Thyroid gland (tissue), 4 donors: ENCODE results near the gene PNKD. TPM values are rescaled to one million over a fixed set of nuclear protein-coding genes. Genes with fewer than 3 reads are reported as not detected.

Experiments used
- DNase-seq, 2 donors: peaks; one replicate each; pipeline ENCODE4 v3.0.0-alpha.2; 2019
- H3K27ac ChIP-seq, 3 donors: fragments of 200-600 bp; sonication (generic); 1 replicate in 2 of 3; 2 replicates in 1 of 3; pipeline ENCODE4 v1.5.1; 2016 to 2019; ENCODE audit warnings: mild to moderate bottlenecking in 1 of 3, moderate library complexity in 1 of 3
- H3K27me3 ChIP-seq: fragments of 200-600 bp; sonication (generic); one replicate; pipeline ENCODE4 v1.5.1; 2019
- H3K36me3 ChIP-seq, 2 donors: fragments of 200-600 bp; sonication (generic); one replicate each; pipeline ENCODE4 v1.5.1; 2016 to 2019
- H3K4me1 ChIP-seq, 2 donors: fragments of 200-600 bp; sonication (generic); one replicate each; pipeline ENCODE4 v1.5.1; 2017 to 2019
- H3K4me3 ChIP-seq, 3 donors: fragments of 200-600 bp; sonication (generic); replicated peaks in 1 of 3; 1 replicate in 2 of 3; 2 replicates in 1 of 3; pipeline ENCODE4 v1.5.1; 2016; ENCODE audit warnings: mild to moderate bottlenecking in 1 of 3
- H3K9me3 ChIP-seq: fragments of 200-600 bp; sonication (generic); one replicate; pipeline ENCODE4 v1.5.1; 2017
- POLR2A ChIP-seq, 2 donors: fragments of 450-650 bp; IDR thresholded peaks; one replicate each; pipeline ENCODE4 v1.6.1; 2017; ENCODE audit warnings: antibody characterized with exemption in 2 of 2, mild to moderate bottlenecking in 2 of 2, moderate library complexity in 1 of 2
- WGBS, 2 donors: methylation state at CpG; one replicate each; pipeline ENCODE4 v1.1.5; 2017; 5-methylcytosine and 5-hydroxymethylcytosine counted together
- intact Hi-C: fragments of 100-400 bp; cut with DNase I; formaldehyde crosslinking; loops from one replicate; pipeline ENCODE4 v1.15.1; 2023
- total RNA-seq, 4 donors: library from RNA; depleted of rRNA; stranded (reverse); fragments of >200 nt; gene quantifications; one replicate each; pipeline ENCODE4 v1.2.3, GENCODE V29; 2016
- TF ChIP-seq, protein P1 (sequence below), 6 experiments: fragments of 200-600 bp in 3 of 6; fragments of 450-650 bp in 3 of 6; sonication (generic) in 3 of 6; IDR thresholded peaks; one replicate each; pipeline ENCODE4 v1.5.1; 2016 to 2019; ENCODE audit warnings: antibody characterized with exemption in 6 of 6, mild to moderate bottlenecking in 2 of 6, inconsistent platforms in 1 of 6, moderate library complexity in 1 of 6

The PNKD gene
- total RNA-seq, 4 donors from 2014 or later, result 57.0 to 110 (median 81.8) TPM

- TF ChIP-seq, protein P1, sequence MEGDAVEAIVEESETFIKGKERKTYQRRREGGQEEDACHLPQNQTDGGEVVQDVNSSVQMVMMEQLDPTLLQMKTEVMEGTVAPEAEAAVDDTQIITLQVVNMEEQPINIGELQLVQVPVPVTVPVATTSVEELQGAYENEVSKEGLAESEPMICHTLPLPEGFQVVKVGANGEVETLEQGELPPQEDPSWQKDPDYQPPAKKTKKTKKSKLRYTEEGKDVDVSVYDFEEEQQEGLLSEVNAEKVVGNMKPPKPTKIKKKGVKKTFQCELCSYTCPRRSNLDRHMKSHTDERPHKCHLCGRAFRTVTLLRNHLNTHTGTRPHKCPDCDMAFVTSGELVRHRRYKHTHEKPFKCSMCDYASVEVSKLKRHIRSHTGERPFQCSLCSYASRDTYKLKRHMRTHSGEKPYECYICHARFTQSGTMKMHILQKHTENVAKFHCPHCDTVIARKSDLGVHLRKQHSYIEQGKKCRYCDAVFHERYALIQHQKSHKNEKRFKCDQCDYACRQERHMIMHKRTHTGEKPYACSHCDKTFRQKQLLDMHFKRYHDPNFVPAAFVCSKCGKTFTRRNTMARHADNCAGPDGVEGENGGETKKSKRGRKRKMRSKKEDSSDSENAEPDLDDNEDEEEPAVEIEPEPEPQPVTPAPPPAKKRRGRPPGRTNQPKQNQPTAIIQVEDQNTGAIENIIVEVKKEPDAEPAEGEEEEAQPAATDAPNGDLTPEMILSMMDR (IDR thresholded peaks at IDR 0.05), result no peak
- no peak for TF ChIP-seq POLR2A (IDR thresholded peaks at IDR 0.05)
- H3K4me1 ChIP-seq, result peaks cover 9 to 37% of the 10 kb centered on the region in 2 donors
- no peaks in the 10 kb centered on the region for H3K27me3 ChIP-seq
- intact Hi-C loops, result no loop called here
- H3K27ac ChIP-seq, result no peak overlapping the region
- H3K4me3 ChIP-seq, result no peak overlapping the region
- no peaks in the 10 kb centered on the region for H3K36me3 ChIP-seq
- WGBS, 2 donors, result 93 to 95% methylated on average over 2 of the region's 2 CpGs
- no peak for DNase-seq
- H3K9me3 ChIP-seq, result no peaks in the 10 kb centered on the region
Observed at GRCh38 chr2:218328294-218328693, 58.0 kb downstream of the PNKD start.

GRCh38 chr2:218329027-218329825 lies 58.9 kb downstream of the PNKD start:
- no peaks in the 10 kb centered on the region for H3K36me3 ChIP-seq
- peak; percentile 57 to 69 for DNase-seq
- H3K27me3 ChIP-seq, result no peaks in the 10 kb centered on the region
- no peaks in the 10 kb centered on the region for H3K9me3 ChIP-seq
- TF ChIP-seq, protein P1 (IDR thresholded peaks at IDR 0.05), result no peak
- TF ChIP-seq POLR2A (IDR thresholded peaks at IDR 0.05), result no peak
- H3K4me1 ChIP-seq, result peaks cover under 1 to 31% of the 10 kb centered on the region in 2 donors
- H3K27ac ChIP-seq, result peak overlapping the region in 2 of 3 donors; percentile 45 to 68
- H3K4me3 ChIP-seq, result no peak overlapping the region
- 77 to 86% methylated on average over 18 of the region's 18 CpGs for WGBS, 2 donors
- intact Hi-C loops, result no loop called here

DNA sequence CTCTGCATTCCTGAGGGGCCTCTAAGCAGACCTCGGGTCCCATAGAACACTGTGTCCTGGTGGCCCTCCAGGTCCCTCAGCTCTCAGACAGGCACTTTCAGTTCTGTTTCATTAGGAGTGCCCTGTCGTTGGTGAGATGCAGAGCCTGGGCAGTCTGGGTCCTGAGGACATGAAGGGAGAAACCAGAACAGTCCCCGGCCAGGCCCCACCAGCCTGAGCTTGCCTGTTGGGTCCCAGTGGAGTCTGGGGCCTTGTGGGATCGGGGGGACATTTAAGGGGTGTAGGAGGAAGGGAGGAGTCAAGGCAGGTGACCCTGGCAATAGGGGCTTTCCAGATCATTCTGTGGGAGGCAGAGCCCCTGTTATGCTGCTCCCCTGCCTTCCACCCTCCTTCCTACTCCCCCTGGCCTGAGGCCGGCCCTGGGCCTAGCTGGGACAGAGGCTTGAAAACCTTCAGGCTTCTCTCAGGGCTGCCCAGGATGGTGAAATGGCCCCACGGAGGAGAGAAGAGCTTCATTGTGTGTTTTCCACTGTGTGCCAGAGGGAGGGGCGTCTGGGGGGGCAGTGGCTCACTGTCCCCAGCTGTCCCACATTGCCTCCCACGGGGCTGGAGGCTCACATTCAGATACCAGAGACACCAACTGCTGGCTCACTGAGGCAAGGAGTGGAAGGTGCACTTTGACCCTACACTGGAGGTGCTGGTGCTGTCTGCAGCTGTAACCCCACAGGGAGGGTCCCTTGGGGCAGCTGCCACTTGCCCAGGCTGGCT lies 59.7 kb downstream of the PNKD start:
- intact Hi-C loops, result no loop called here
- TF ChIP-seq, protein P1 (IDR thresholded peaks at IDR 0.05), result no peak
- no peak for TF ChIP-seq POLR2A (IDR thresholded peaks at IDR 0.05)
- peak; percentile 59 to 71 for DNase-seq
- 61 to 65% methylated on average over 6 to 8 of the region's 8 CpGs for WGBS, 2 donors
- no peaks in the 10 kb centered on the region for H3K36me3 ChIP-seq
- H3K27ac ChIP-seq, result peak overlapping the region in 2 of 3 donors; percentile 45 to 68
- H3K27me3 ChIP-seq, result no peaks in the 10 kb centered on the region
- peaks cover 0 to 25% of the 10 kb centered on the region in 2 donors for H3K4me1 ChIP-seq
- H3K9me3 ChIP-seq, result no peaks in the 10 kb centered on the region
- no peak overlapping the region for H3K4me3 ChIP-seq

GRCh38 chr2:218331745-218332144 lies 61.4 kb downstream of the PNKD start:
- no peaks in the 10 kb centered on the region for H3K27me3 ChIP-seq
- H3K4me3 ChIP-seq, result no peak overlapping the region
- H3K27ac ChIP-seq, result no peak overlapping the region
- no peak for TF ChIP-seq POLR2A (IDR thresholded peaks at IDR 0.05)
- TF ChIP-seq, protein P1 (IDR thresholded peaks at IDR 0.05), result no peak
- no peaks in the 10 kb centered on the region for H3K9me3 ChIP-seq
- DNase-seq, result no peak
- no peaks in the 10 kb centered on the region for H3K36me3 ChIP-seq
- H3K4me1 ChIP-seq, result peaks cover 0 to 16% of the 10 kb centered on the region in 2 donors
- WGBS, 2 donors, result 88 to 93% methylated on average over 8 of the region's 8 CpGs
- intact Hi-C loops, result no loop called here

- H3K4me3 ChIP-seq, result no peak overlapping the region
- DNase-seq, result no peak
- WGBS, 2 donors, result 93 to 100% methylated on average over 1 of the region's 1 CpG
- H3K27me3 ChIP-seq, result no peaks in the 10 kb centered on the region
- H3K9me3 ChIP-seq, result no peaks in the 10 kb centered on the region
- no peak for TF ChIP-seq POLR2A (IDR thresholded peaks at IDR 0.05)
- TF ChIP-seq, protein P1 (IDR thresholded peaks at IDR 0.05), result no peak
- intact Hi-C loops, result no loop called here
- H3K27ac ChIP-seq, result no peak overlapping the region
- no peaks in the 10 kb centered on the region for H3K36me3 ChIP-seq
- H3K4me1 ChIP-seq, result peaks cover 0 to 16% of the 10 kb centered on the region in 2 donors
Observed at GRCh38 chr2:218332288-218332687, 62.0 kb downstream of the PNKD start.
